HG02571 (cell line): ENCODE measurements around the gene ATM.
"Not testable (repeated sequence)": the region's sequence is repeated elsewhere in the genome, so short reads cannot be mapped to it uniquely, and the experiment has no call there.

Experiments
- ATAC-seq: cut with Tn5 transposase; IDR thresholded peaks from one replicate; pipeline ENCODE4 v1.9.1; 2021; ENCODE audit warnings: mild to moderate bottlenecking, moderate library complexity; ENCODE audit not compliant: unreplicated experiment

Gene ATM

DNA sequence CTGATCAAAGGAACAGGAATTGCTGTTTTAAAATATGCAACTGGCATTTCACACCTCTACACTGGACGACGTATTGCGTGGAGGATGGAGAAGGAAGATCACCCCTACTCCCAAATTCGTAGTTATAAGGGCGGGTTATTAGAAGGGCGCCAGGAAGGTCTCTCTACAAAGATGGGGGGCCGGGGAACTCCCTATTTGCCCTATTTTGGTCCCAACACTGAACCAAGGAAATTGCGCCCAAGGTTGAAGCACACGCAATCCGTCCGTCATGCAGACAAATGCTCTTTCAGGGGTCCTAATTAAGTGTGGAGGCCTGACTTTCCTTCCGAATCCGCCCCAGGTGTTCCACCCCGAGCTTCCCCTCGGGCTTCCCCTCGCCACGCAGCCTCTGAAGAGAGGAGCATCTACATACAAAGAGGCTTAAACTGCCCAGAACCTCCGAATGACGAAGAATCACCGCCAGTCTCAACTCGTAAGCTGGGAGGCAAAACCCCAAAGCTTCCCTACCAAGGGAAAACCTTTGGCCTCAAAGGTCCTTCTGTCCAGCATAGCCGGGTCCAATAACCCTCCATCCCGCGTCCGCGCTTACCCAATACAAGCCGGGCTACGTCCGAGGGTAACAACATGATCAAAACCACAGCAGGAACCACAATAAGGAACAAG, 825 bp upstream of the ATM start:
- ATAC-seq, result peak; percentile 2

DNA sequence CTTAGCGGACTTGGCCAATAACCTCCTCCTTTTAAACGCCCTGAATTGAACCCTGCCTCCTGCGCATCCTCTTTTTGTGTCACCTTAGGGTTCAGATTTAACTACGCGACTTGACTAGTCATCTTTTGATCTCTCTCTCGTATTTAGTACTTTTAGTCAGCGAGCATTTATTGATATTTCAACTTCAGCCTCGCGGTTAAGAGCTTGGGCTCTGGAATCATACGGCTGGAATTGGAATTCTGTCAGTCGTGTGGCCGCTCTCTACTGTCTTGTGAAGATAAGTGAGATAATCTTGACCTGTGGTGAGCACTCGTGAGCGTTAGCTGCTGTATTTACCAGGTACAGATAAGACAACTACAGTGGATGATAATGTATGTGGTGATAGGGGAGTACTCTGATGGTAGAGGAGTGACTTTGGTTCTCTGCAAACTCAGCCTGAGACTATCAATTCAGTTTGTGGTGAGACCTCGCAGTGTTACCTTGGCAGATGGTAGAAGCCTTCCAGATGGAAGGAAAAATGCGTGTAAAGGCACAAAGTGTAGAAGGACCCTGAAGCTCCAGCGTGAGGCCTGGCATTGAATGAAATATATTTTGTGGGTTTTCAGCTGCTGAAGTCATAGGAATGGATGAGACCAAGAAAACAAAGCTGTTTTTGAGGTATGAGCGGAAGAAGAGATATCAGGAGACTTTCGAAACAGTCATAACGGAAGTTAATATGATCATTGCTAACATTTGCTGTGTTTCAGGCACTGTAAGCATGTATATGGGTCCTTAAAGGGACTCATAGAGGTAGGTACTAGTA, 682 bp downstream of the ATM start:
- ATAC-seq, result peak; percentile 17

DNA sequence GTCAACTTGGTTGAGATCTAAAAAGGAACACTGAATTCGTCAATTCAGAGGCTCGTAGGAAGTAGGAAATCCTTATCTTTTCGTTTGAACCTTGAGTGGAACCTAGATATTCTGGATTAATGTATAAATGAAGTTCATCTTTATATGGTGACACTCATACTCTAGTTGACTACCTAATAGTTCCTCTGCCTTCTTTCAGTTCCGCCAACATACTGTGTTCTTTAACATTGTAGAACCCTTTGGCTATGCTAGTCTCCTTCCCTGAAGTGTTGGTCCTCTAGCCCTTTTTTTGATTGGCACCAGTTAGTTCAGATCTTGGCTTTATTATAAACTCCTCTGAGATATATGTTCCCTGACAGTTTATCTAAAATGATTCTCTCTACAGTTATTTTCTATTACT, 1.5 kb downstream of the ATM start:
- ATAC-seq, result no peak

DNA sequence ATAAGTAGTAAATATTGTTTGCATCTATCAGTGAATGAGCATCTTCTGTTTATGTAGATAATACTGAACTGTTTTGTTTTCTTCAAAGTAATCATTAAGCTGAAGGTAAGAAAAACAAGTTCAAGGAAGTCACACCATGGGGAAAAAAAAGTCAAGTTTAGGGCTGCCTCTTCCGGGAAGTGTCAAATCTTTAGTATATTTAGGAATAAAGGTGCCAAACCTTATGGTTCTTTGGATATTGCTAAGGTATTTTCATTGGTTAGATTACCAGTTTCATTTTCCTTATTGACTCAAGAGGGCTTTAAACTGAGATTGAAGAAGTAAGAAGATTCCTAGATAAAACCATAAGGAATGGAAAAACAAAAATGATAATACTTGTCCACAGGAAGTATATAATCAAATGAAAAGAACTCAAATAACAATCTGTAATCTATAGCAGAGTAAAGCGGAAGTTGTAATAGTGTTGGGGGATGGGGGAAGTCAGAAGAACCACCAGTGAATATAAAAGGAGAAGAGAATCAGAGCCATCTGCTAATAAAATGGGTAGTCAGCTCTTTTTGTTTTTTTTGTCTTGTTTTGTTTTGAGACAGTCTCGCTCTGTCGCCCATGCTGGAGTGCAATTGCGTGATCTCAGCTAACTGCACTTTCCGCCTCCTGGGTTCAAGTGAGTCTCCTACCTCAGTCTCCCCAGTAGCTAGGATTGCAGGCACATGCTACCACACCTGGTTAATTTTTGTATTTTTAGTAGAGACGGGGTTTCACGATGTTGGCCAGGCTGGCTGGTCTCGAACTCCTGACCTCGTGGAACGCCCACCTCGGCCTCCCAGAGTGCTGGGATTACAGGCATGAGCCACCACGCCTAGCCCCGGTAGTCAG, 2.3 kb downstream of the ATM start:
- ATAC-seq, result no peak

DNA sequence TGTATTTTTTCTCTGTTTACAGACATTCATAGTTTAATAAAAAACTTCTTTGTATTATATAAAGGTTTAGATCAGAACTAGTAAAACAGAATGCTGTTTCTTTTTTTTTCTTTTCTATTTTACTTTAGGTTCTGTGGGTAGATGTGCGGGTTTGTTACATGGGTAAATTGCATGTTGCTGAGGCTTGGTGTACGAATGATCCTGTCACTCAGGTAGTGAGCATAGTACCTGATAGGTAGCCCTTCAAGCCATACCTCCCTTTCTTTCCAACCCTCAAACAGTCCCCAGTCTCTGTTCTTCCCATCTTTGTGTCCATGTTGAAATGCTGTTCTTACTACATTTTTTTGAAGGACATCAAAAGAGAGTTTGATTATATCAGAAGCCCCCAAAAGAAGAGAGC, 3.2 kb downstream of the ATM start:
- ATAC-seq, result no peak

DNA sequence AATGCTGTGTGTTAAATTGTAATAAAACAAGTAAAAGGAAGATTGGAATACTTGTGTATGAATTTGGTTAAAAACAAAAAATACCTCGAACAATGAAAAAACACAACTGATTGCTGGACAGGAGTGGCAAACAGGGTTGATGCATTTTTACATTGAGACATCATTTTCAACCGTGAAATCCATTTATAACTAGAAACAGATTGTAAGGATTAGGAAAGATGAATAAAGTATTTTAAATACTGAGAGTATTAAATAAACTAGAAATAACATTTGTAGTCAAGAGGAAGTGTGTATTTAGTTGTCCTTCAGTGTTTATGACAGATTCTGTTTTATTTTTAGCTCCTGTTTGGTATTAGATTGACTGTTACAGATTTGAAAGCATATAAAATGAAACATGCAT, 5.4 kb downstream of the ATM start:
- ATAC-seq, result no peak

DNA sequence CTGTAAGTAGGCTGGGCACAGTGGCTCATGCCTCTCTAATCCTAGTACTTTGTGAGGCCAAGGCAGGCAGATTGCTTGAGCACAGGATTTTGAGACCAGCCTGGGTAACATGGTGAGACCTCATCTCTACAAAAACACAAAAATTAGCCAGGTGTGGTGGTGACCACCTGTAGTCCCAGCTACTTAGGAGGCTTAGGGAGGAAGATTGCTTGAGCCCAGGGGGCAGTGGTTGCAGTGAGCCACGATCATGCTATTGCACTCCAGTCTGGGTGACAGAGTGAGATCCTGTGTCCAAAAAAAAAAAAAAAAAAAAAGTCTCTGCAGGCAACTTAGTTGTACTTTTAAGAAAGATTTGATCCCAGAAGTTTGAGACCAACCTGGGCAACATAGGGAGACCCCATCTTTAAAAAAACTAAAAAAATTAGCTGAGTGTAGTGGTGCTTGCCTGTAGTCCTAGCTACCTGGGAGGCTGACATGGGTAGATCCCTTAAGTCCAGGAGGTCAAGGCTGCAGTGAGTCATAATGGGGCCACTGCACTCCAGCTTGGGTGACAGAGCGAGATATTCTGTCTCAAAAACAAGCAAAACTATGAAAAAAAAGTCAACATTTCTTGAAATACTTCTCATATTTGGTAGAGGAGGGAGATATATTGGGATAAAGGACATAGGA, 10.5 kb downstream of the ATM start:
- ATAC-seq, result no peak

DNA sequence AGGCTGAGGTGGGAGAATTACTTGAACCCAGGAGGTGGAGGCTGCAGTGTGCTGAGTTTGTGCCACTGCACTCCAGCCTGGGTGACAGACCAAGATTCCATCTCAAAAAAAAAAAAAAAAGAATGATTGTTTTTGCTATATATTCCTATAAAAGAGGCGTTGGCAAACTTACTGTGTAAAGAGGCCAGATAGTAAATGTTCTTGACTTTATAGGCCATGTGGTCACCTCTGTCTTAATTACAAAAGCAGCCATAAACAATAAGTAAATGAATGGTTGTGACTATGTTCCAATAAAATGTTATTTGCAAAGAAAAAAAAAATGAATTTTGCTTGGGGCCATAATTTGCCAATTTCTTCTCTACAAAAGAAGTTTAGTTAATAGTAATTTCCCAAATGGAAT, 12.3 kb downstream of the ATM start:
- ATAC-seq, result no peak

DNA sequence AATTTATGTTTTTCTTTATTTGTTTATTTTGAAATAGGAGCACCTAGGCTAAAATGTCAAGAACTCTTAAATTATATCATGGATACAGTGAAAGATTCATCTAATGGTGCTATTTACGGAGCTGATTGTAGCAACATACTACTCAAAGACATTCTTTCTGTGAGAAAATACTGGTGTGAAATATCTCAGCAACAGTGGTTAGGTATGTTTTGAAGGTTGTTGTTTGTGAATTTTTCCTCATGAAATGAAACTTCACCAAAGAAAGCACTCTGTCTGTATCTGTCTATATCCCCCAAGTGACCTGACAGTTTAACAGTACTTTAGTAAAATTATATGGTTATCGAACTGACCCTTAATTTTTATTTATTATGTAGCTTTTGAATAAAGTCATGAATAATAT, 12.8 kb downstream of the ATM start:
- ATAC-seq, result no peak

DNA sequence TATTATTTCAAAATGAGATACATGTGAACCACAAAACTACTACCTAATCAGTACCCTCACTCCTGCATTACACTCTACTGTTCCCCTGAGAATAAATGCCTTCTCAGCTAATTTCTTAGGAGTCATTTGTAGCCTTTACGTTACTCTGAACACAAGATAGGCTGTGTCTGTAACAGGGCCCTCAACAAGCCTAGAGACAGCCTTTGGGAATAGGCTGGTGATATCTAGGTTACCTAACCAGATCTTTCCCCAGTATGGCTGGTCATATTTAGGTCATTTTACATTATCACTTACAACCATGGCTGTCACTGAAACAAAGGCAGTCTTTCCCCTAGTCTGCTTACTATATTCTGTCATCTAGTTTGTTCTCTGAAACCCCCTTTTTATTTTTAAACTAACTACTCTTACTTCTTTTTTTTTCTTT, 14.2 kb downstream of the ATM start:
- ATAC-seq, result no peak

DNA sequence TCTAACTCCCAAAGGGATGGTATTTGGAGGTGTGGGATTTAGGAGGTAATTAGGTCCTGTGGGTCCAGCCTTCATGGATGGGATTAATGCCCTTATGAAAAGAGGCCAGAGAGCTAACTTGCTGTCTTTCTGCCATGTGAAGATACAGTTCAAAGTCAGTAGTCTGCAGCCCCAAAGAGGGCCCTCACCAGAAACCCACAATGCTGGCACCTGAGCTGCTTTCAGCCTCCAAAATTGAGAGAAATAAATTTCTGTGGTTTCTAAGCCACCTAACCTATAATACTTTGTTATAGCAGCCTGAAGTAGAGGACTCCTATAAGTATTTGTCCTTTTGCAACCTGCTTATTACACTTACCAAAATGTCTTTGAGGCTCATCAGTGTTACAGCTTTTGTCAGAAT, 16.2 kb downstream of the ATM start:
- ATAC-seq, result no peak

DNA sequence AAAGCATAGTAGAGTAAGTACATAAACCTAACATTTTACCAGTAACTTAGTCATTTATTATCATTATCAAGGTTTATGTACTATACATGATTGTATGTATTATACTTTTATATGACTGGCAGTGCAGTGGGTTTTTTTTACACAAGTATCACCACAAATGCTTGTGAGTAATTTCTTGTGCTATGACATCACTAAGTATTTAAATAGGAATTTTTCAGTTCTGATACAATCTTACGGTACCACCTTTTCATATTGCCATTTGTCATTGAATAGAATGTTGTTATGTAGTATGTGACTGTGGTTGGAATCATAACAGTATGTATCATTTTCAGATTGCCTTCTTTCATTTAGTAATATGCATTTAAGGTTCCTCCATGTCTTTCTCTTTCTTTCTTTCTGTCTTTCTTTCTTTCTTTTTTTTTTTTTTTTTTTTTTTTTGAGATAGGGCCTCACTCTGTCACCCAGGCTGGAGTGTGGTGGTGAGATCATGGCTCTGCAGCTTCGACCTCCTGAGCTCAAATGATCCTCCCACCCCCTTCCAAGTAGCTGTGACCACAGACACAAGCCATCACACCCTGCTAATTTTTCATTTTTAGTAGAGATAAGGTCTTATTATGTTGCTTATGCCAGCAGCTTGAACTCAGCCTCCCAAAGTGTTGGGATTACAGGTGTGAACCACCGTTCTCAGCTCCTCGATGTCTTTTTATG, 18.6 kb downstream of the ATM start:
- ATAC-seq, result no peak

DNA sequence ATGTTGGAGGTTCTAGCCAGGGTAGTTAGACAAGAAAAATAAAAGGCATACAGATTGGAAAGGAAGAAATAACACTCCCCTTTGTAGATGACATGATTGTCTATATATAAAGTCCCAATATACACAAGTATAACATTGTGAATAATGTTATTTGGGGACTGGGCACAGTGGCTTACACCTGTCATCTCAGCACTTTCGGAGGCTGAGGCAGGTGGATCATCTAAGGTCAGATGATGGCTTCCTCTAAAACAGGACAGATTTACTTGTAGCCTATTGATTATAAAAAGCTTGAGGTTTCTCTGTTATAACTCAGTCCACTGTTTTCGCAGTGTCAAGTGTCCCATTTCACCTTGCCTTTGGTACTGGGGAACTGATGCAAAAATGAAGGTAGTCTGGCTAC, 19.6 kb downstream of the ATM start:
- no peak for ATAC-seq

DNA sequence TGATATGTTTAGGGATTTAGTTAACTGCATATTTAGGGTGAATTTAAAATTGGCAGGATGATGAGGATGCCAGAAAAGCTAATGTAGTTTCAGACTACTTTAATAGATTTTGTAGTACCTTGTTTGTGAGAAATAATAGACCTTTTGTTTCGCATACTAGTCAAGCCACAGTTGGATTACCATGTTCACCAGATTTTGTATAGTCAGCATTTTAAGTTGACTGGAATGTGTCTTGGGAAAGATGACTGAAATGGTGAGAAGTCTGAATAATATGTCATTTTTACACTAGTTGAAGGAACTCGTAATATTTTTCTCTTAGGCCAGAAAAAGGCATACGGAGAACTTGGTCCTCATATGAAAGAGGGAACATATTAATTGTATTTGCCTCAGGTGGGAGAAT, 23.4 kb downstream of the ATM start:
- ATAC-seq, result no peak

DNA sequence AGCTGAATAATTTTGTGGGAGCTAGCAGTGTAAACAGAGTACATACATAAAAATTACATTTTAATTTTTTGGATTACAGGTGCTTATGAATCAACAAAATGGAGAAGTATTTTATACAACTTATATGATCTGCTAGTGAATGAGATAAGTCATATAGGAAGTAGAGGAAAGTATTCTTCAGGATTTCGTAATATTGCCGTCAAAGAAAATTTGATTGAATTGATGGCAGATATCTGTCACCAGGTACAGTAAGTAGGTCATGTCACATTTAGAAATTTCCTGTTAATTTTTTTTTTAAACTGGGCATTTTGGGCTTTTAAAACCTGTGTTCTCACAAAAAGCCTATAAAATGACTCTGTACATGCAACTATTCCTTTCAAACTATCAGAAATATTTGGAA, 24.0 kb downstream of the ATM start:
- no peak for ATAC-seq

DNA sequence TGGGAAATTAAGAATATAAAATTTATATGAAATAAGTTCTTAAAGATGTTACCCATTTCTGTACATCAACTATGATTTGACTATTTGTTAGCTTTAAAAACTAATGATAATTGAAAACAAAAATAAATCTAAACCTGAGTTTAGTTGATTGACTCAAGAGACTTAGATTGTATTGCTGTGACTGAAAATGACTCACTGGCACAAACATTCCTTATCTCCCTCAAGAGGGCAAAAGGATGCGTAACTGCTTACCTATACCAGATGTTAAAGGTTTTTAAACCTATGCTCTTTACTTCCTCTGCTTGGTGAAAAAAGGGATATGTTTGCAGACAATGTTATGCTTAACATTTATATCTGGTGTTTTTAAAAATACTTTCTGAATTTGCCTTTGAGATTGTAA, 30.3 kb downstream of the ATM start:
- ATAC-seq, result no peak

DNA sequence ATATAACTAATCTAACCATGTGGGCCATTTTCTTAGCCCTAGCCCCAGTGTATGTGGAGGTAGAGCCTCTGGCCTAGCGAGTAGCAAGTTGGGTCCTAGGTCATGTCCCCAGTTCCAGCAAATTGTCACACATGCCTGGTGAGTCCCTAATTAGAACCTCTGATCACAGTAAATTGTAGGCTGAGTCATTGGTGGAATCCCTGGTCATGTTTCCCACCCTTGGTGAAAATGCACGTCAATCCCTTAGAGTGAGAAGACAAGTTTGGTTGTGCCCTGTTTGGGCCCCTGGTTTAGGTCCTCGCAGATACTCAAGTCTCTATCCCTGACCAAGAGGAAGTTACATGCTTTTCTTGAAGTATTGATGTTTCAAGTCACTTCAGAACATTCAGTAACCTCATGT, 46.7 kb downstream of the ATM start:
- no peak for ATAC-seq

DNA sequence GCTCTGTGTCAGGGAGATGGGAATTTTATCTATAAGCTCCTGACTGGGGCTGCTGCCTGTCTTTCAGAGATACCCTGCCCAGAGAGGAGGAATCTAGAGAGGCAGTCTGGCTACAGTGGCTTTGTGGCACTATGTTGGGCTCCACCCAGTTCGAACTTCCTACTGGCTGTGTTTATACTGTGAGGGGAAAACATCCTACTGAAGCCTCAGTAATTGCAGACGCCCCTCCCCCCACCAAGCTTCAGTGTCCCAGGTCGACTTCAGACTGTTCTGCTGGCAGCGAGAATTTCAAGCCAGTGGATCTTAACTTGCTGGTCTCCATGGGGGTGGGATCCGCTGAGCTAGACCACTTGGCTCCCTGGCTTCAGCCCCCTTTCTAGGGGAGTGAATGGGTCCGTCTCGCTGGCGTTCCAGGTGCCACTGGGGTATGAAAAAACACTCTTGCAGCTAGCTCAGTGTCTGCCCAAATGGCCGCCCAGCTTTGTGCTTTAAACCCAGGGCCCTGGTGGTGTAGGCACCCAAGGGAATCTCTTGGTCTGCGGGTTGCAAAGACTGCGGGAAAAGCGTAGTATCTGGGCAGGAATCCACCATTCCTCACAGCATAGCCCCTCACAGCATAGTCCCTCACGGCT, 54.2 kb downstream of the ATM start:
- not testable (repeated sequence) for ATAC-seq

DNA sequence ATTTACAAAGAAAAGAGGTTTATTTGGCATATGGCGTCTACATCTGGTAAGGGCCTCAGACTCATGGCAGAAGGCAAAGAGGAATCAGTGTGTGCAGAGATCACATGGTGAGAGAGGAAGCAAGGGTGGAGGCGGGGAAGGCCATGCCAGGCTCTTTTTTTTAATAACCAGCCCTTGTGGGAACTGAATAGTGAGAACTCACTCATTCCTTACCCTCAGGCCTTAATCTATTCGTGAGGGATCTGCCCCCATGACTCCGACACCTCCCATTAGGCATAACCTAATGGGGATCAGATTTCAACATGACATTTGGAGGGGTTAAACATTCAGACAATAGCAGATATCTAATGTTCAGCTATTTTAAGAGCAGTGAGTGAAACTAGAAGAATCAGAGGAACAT, 55.7 kb downstream of the ATM start:
- no peak for ATAC-seq

DNA sequence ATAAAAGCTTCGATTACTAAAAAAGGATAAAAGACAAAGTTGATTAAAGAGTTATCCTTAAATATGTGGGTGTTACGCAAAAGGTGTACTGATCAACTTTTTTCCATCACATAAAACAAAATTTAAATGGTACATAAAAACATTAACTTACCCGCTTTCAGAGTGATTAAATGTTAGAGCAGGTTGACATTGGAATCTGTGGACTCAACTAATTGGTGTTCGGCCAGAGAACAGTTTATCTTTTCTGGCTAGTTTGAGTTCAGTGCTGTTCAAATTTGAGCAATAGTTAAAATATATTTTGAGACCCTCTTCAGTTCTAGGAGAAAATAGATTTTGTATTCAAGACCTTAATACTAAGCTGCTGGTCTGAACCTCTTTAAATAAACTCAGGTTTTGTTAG, 56.1 kb downstream of the ATM start:
- no peak for ATAC-seq
